NCI-H82 treated with DMSO at 0.1 percent for 48 hours (cell line): ENCODE data around the gene CAVIN1.
"Not testable (repeated sequence)": the region's sequence is repeated elsewhere in the genome, so short reads cannot be mapped to it uniquely, and the experiment has no call there.

ENCODE experiments used
- DNase-seq: peaks from one replicate; lab custom pipeline; 2025; ENCODE audit not compliant: unreplicated experiment; lab: John Stamatoyannopoulos, UW

Gene CAVIN1

GRCh38 chr17:42406615-42407288, 16.3 kb downstream of the CAVIN1 start:
- DNase-seq: no peak

- peak; percentile 34 for DNase-seq
These were observed 17.0 kb downstream of the CAVIN1 start for GRCh38 chr17:42405963-42406495.

GRCh38 chr17:42405076-42405475, 18.0 kb downstream of the CAVIN1 start:
- DNase-seq: no peak

GRCh38 chr17:42404326-42405055, 18.6 kb downstream of the CAVIN1 start:
- no peak for DNase-seq

GRCh38 chr17:42403150-42403549, 19.9 kb downstream of the CAVIN1 start:
- DNase-seq: peak; percentile 10

- DNase-seq: no peak
These were observed 20.9 kb downstream of the CAVIN1 start for GRCh38 chr17:42402117-42402516.

- DNase-seq: not testable (repeated sequence)
These were observed 22.1 kb downstream of the CAVIN1 start for GRCh38 chr17:42400844-42401375.

GRCh38 chr17:42399948-42400843, 22.9 kb downstream of the CAVIN1 start:
- DNase-seq: peak; percentile 21

GRCh38 chr17:42399121-42399520, 23.9 kb downstream of the CAVIN1 start:
- DNase-seq: peak; percentile 92

GRCh38 chr17:42395601-42396000, 27.5 kb downstream of the CAVIN1 start:
- not testable (repeated sequence) for DNase-seq

- no peak for DNase-seq
These were observed 28.2 kb downstream of the CAVIN1 start for GRCh38 chr17:42394838-42395237.

GRCh38 chr17:42392692-42393415, 30.2 kb downstream of the CAVIN1 start:
- DNase-seq: no peak

- not testable (repeated sequence) for DNase-seq
These were observed 31.6 kb downstream of the CAVIN1 start for GRCh38 chr17:42391439-42391838.

- no peak for DNase-seq
These were observed 33.2 kb downstream of the CAVIN1 start for GRCh38 chr17:42389899-42390298.

- no peak for DNase-seq
These were observed 34.0 kb downstream of the CAVIN1 start for GRCh38 chr17:42389135-42389417.

GRCh38 chr17:42388381-42389134, 34.5 kb downstream of the CAVIN1 start, which contains the start of gene STAT3:
TSS of gene STAT3 (minus strand) at chr17:42388442. CDS start at chr17:42348516, 39,926 bp downstream.
- peak; percentile 100 for DNase-seq

- DNase-seq: no peak
These were observed 35.2 kb downstream of the CAVIN1 start for GRCh38 chr17:42387661-42388380.

- DNase-seq: no peak
These were observed 36.0 kb downstream of the CAVIN1 start for GRCh38 chr17:42386777-42387657.
